Astrocyte of the hippocampus (primary cell): Measurements from ENCODE around the gene DDX1.

Experiments used
- DNase-seq: peaks from one replicate; pipeline ENCODE4 v3.0.0; 2011; ENCODE audit warnings: low read depth, low spot score

DDX1 gene

GRCh38 chr2:15662579-15662978 lies 70.9 kb downstream of the DDX1 start:
- DNase-seq: no peak

DNA sequence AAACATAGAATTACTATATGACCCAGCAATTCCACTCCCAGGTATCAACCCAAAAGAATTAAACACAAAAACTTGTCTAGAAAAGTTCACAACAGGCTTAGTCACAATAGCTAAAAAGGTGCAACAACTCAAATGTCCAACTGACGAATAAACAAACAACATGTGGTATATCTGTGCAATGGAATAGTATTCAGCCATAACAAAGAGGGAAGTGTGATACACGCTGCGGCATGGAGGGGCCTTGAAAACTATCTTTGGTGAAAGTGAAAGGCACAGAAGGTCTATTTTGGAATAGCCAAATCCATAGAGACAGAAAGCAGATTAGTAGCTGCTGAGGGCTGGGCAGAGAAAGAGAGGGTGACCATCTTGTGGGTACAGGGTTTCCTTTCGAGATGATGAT lies 72.1 kb downstream of the DDX1 start:
- DNase-seq: no peak

- no peak for DNase-seq
Measured at GRCh38 chr2:15664273-15665066, 72.8 kb downstream of the DDX1 start.

GRCh38 chr2:15665067-15665942 lies 73.6 kb downstream of the DDX1 start:
- DNase-seq: no peak

- no peak for DNase-seq
Measured at GRCh38 chr2:15665943-15666460, 74.3 kb downstream of the DDX1 start.

- no peak for DNase-seq
Measured at GRCh38 chr2:15666861-15667808, 75.5 kb downstream of the DDX1 start.

DNA sequence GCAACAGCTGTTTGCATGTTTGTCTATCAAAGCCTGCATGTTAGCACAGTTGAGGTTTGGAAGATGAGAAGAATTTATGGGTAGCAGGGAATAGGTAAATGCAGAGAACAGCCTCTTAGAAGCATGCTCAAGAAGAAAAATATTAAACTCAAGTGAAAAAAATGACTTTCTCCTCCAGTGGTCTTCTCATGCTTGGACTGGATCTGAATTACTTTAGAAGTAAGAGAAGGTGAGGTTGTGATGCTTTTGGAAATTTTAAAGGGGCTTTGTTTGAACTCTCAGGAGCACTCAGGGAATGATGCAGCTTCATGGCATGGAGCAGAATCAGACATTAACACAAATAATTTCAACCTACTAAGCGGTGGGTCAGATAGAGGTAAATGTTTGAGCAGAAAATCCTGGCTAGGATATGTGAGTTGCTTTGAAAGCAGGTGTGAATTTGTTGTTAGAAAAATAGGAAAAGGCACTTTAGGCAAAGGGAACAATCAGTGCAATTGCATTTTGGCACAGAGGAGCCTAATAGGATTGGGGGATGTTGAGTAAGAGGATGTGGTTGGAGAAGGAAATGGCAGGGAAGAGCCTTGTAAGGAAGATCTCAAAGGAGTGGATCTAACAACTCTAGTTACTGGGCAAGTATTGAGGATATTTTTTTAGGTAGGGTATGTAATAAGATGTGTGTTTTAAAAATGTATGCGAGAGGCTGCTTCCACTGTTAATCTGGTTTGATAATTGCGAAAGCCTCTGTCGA lies 76.3 kb downstream of the DDX1 start:
- DNase-seq: peak; percentile 9

GRCh38 chr2:15668611-15669305 lies 77.1 kb downstream of the DDX1 start:
- peak; percentile 35 for DNase-seq

GRCh38 chr2:15669375-15669910 lies 77.8 kb downstream of the DDX1 start:
- DNase-seq: no peak

DNA sequence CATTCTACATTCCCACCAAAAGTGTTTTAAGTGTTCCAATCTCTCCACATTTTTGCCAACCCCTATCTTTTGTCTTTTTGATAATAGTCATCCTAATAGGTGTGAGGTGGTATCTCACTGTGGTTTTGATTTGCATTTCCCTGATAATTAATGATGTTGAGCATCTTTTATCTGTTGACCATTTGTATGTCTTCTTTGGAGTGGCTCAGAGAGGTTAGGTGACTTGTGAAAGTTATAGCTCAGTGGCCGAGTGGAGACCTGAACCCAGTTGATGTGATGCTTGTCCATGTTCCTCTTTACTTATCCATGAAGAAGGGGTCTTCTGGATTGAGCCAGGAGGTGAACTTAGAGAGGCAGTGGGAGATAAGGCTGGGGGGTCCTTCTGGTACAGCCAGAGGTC lies 78.8 kb downstream of the DDX1 start:
- DNase-seq: no peak

GRCh38 chr2:15670981-15671380 lies 79.3 kb downstream of the DDX1 start:
- DNase-seq: no peak

- no peak for DNase-seq
Measured at GRCh38 chr2:15671409-15671808, 79.7 kb downstream of the DDX1 start.

DNA sequence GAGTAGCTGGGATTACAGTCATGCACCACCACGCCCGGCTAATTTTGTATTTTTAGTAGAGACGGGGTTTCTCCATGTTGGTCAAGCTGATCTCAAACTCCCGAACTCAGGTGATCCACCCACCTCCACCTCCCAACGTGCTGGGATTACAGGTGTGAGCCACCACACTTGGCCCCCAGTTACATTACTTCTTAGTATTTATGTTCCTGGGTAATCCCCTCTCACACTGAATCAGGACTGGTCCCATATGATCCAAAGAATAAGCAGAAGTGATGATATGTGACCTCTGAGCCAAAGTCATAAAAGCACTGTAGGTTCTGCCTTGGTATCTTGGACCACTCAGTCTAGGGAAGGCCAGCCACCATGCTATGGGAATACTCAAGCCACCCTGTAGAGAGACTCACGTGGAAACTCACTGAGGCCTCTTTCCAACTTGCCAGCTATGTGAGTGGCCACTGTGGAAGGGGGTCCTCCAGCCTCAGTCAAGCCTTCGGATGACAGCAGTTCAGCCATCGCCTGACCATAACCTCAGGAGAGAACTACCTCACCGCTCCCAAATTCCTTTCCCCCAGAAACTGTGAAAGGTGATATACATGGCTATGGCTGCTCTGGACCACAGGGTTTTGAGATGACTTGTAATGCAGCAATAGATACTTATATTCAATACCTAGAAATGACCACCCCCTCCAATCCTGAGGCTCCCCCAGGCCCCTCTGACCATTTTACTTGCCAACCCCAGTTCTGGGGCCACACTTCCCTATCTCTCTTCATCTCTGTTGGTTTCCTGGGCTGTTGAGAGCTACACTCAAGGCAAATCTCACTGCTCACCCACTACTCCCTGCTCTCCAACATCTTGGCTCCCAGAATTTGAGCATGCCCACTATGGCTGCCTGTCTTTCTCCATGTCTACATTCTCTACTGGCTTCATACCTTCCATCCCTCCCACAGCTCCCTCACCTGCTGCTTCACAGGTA lies 80.5 kb downstream of the DDX1 start:
- no peak for DNase-seq

DNA sequence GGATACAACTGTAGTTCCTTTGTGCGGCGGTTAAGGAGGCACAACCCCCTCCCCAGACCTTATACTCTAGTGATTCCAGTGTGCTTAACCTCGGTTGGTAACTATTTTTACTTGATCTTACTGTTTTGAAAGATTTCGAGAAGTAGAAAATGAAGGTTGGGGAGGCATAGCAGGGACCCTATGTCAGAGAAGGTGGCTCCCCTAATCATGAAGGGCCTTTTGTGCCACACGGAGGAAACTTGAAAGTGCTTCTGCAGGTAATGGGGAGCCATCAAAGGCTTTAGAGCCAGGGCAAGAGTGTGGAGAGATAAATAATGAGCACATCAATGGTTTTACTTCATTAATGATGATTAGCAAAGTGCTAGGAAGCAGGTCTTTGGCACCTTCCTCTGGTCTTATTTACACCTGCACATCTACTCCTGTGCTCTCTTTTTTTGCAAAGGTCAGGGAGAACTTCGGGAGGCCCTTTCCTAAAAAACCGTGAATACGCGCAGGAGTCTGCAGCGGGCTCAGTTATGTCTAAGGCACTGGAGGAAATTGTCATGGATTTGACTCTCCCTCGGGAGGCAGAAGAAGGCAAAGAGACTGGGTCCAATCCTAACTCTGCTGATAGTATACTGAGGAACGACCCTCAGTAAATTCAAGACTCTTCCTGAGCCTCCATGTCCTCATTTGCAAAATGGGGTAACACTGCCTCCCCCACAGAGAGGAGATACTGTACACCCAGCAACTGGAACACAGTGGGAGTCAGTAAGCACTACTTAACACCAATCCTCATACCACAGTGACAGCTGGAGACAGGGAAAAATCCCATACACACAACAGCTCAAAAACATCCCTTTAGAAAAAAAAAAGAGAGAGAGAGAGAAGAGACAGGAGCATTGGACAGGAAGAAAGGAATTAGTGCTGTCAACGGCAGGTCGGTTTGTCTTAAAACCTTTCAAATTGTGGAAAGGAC lies 81.6 kb downstream of the DDX1 start:
- DNase-seq: no peak

DNA sequence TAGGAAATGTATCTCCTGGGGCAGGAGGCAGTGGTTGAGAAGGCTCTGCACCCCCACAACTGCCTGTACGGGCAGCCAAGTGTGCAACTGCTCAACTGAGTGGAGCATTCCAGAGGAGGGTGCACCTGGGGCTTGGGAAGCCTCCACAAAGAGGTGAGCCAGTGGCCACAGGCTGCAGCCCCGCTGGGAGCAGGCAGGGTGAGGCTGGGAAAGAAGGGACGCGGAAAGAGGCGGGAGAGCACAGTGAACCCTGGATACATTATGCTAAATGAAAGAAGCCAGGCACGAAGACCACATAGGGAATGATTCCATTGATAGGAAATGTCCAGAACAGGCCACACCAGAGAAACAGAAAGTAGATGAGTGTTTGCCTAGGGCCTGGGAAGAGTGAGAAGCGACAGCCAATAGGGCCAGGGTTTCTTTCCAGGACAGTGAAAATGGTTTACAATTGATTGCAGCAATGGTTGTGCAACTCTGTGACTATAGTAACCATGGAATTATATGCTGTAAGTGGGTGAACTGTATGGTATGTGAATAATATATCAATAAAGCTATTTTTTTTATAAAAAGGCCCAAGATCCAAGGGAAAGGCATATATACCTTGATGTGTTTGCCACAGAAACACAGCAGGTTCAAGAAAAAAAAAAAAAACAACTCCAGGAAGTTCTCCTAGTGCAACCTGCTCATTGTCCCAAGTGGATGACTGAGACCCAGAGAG lies 82.4 kb downstream of the DDX1 start:
- DNase-seq: peak; percentile 60

- DNase-seq: peak; percentile 52
Measured at GRCh38 chr2:15674637-15675455, 83.2 kb downstream of the DDX1 start.
